ENCODE measurements around the gene PDHB. TPM values are rescaled to one million over a fixed set of nuclear protein-coding genes. Genes with fewer than 3 reads are reported as not detected.
A peak's percentile ranks its signal among the peaks of the same experiment; 100 is the strongest.
"Not testable (repeated sequence)": the region's sequence is repeated elsewhere in the genome, so short reads cannot be mapped to it uniquely, and the experiment has no call there.

The PDHB gene
- total RNA-seq, 2 experiments from 2014 or later: 51.6 to 53.7 TPM

DNA sequence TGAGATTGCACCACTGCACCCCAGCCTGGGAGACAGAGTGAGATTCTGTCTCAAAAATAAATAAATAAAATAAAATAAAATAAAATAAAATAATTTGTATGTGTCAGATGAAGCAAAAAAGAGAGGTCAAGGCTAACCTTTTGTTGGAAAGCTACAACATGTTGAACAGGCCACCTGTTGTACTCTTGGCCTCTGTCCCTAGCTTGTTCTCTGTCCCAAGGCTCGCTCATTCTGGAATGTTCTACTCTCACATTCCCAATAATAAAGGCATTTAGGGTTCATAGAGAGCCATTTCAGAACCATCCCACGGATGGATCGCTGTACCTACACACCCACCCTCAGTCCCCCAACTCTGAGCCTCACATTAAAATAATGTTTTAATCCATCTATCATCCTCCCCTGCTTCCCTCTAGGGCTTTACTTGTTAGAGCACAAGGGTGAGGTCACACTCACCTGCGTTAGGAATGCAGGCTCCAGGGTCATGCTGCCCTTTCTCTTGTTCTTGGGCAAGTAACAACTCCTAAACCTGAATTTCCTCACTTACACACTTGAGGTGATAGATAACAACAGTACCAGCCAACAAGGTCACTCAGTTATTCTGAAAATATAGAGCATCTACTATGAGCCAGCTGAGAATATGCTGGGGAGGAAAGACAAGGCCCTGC lies 33.4 kb upstream of the PDHB start:
- no peak overlapping the region for H3K27ac Mint-ChIP-seq
- DNase-seq: no peak
- intact Hi-C loops (cut with micrococcal nuclease): no loop called here

DNA sequence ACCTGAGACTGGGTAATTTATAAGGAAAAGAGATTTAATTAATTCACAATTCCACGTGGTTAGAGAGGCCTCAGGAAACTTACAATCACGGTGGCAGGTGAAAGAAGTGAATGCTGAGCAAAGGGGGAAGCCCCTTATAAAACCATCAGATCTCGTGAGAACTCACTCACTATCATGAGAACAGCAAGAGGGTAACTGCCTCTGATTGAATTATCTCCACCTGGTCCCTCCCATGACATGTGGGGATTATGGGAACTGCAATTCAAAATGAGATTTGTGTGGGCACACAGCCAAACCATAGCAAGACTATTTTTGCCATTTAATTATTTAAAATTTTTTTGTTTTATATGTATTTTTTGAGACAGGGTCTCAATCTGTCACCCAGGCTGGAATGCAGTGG lies 31.2 kb upstream of the PDHB start:
- intact Hi-C loops (cut with micrococcal nuclease): no loop called here
- CTCF ChIA-PET: interaction anchor here (0.7 to 2.4 kb wide), 4 partner anchors 8 to 508 kb away, joined by 3 to 11 read pairs (median 4); partner anchors contain the start of gene PDHB
- DNase-seq: peak; percentile 59

More for the DNA sequence above, 33.4 kb upstream of the PDHB start:
- H3K9me3 Mint-ChIP-seq: no peaks in the 10 kb centered on the region
- H3K4me1 Mint-ChIP-seq (ENCODE audit: low read depth): peaks cover 29% of the 10 kb centered on the region
- H3K36me3 Mint-ChIP-seq (ENCODE audit: low read depth): no peaks in the 10 kb centered on the region
- peaks cover 3% of the 10 kb centered on the region for H3K27me3 Mint-ChIP-seq (ENCODE audit: low read depth)
- CTCF ChIA-PET: interaction anchor here (1.2 kb wide), 1 partner anchor 38 kb away, joined by 3 read pairs; no protein-coding TSS in a partner anchor
- H3K4me3 Mint-ChIP-seq: no peak overlapping the region

DNA sequence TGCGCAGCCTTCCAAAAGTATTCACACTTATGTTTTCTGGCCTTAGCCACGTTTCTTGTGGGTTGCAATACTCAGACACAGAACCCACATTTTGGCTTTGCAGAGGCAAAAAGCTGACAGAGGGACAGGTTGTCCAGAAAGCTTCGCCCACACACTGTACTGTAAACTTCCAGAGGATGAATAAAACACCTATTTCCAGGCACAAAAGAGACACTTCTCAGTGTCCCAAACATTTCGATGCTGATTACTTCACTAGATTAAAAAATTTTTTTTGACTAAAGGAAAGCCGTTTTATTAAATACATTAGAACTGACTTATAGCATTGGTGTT lies 30.3 kb upstream of the PDHB start:
- Mint-ChIP-seq H3K36me3 (ENCODE audit: low read depth) (no peaks in the 10 kb centered on the region), H3K27ac (peak overlapping the region; percentile 61), H3K4me1 (ENCODE audit: low read depth) (peaks cover 15% of the 10 kb centered on the region), H3K9me3 (no peaks in the 10 kb centered on the region), H3K27me3 (ENCODE audit: low read depth) (peaks cover 3% of the 10 kb centered on the region), H3K4me3 (no peak overlapping the region)
- CTCF ChIA-PET: interaction anchor here (0.6 to 2.4 kb wide), 18 partner anchors 9 to 1933 kb away, joined by 3 to 11 read pairs (median 4); partner anchors contain the start of genes HTD2, KCTD6, PDHB and RPP14
- no peak for DNase-seq
- intact Hi-C loops (cut with micrococcal nuclease): loop anchor here (1.0 to 2.0 kb wide), 7 partner anchors 7 to 166 kb away; partner anchors contain the start of genes HTD2, KCTD6, PDHB and RPP14

More for the DNA sequence above, 31.2 kb upstream of the PDHB start:
- no peaks in the 10 kb centered on the region for H3K9me3 Mint-ChIP-seq
- peaks cover 15% of the 10 kb centered on the region for H3K4me1 Mint-ChIP-seq (ENCODE audit: low read depth)
- H3K4me3 Mint-ChIP-seq: no peak overlapping the region
- no peaks in the 10 kb centered on the region for H3K36me3 Mint-ChIP-seq (ENCODE audit: low read depth)
- no peak overlapping the region for H3K27ac Mint-ChIP-seq
- H3K27me3 Mint-ChIP-seq (ENCODE audit: low read depth): peaks cover 3% of the 10 kb centered on the region

DNA sequence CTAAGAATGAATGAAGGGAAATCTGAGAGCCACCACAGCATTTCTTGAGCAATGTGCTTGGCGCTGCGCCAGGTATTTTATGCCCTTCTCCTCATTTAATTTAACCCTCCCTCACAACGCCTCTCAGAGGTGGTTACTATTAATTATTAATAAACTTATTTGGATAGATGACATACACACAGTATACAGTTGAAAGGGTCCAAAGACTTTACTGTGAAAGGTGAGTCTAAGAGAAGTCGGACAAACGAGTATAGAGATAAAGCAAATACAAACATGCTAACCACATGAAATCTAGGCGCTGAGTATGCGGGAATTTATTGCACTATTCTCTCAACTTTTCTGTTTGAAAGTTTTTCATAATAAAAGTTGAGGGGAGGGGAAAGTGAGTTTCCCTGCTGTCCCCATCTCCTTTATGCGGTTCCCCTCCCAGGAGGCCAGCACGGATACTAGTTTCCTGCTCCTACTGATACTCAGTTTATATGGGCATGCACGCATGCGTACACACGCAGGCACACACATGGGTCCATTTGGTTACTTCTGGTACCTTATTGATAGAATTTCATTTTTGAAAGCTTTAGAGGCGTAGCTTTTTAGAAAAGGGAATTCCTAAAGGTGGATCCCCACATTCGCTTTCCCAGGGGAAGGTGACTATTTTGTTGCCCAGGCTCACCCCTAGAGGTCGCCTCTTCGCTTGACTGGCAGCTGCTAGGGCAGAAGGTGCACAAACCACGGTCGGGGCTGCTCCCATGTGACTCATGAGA lies 29.7 kb upstream of the PDHB start:
- CTCF ChIA-PET: interaction anchor here (0.6 to 2.4 kb wide), 18 partner anchors 10 to 1933 kb away, joined by 3 to 11 read pairs (median 4); partner anchors contain the start of genes HTD2, KCTD6, PDHB and RPP14
- Mint-ChIP-seq H3K27me3 (ENCODE audit: low read depth) (peaks cover 3% of the 10 kb centered on the region), H3K27ac (peak overlapping the region; percentile 61)

DNA sequence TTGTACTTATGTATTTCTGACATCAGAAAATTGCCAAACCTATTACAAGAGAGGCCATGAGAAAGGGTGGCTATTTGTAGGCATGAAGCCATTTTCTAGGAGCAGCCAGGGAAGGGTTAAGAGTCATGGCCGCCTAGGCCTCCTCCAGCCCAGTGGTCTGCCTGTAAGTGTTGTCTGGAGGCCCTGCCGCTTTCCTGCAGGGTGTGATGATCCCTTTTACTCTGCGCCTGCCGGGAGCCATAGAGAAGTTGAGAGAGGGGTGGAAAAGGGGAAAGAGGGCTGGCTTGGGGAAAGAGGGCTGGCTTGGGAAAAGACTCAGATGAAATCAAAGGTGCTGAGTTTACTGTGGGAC lies 29.2 kb upstream of the PDHB start:
- Mint-ChIP-seq H3K27me3 (ENCODE audit: low read depth) (peaks cover 3% of the 10 kb centered on the region), H3K9me3 (no peaks in the 10 kb centered on the region)

More for the DNA sequence above, 29.7 kb upstream of the PDHB start:
- Mint-ChIP-seq H3K4me3 (peak overlapping the region; percentile 16), H3K36me3 (ENCODE audit: low read depth) (no peaks in the 10 kb centered on the region), H3K9me3 (no peaks in the 10 kb centered on the region), H3K4me1 (ENCODE audit: low read depth) (peaks cover 15% of the 10 kb centered on the region)
- intact Hi-C loops (cut with micrococcal nuclease): loop anchor here (1.0 to 2.0 kb wide), 7 partner anchors 8 to 167 kb away; partner anchors contain the start of genes HTD2, KCTD6, PDHB and RPP14
- DNase-seq: peak; percentile 92

DNA sequence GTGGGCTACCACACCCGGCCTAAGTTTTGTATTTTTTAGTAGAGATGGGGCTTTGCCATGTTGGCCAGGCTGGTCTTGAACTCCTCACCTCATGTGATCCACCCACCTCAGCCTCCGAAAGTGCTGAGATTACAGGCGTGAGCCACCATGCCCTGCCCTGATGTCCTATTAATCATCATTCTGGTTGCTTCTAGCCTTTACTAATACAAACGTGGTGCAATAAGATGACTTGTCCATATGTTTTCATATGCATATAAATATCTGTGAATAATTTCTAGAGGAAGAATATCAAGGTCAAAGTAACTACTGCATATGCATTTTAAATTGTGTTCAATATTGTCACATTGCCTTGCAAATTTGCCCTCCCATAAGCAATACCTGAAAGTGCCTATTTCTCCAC lies 25.5 kb upstream of the PDHB start:
- Mint-ChIP-seq H3K27me3 (ENCODE audit: low read depth) (peaks cover 3% of the 10 kb centered on the region), H3K9me3 (peaks cover 18% of the 10 kb centered on the region), H3K36me3 (ENCODE audit: low read depth) (peaks cover 9% of the 10 kb centered on the region), H3K27ac (no peak overlapping the region), H3K4me3 (no peak overlapping the region), H3K4me1 (ENCODE audit: low read depth) (peaks cover 8% of the 10 kb centered on the region)
- intact Hi-C loops (cut with micrococcal nuclease): no loop called here
- CTCF ChIA-PET: interaction anchor here (0.9 kb wide), 1 partner anchor 76 kb away, joined by 3 read pairs; no protein-coding TSS in a partner anchor
- DNase-seq: no peak

More for the DNA sequence above, 29.2 kb upstream of the PDHB start:
- no peaks in the 10 kb centered on the region for H3K36me3 Mint-ChIP-seq (ENCODE audit: low read depth)
- H3K4me3 Mint-ChIP-seq: no peak overlapping the region
- no peak for DNase-seq
- intact Hi-C loops (cut with micrococcal nuclease): loop anchor here (1.0 to 2.0 kb wide), 7 partner anchors 8 to 167 kb away; partner anchors contain the start of genes HTD2, KCTD6, PDHB and RPP14
- CTCF ChIA-PET: no interaction called here
- no peak overlapping the region for H3K27ac Mint-ChIP-seq
- H3K4me1 Mint-ChIP-seq (ENCODE audit: low read depth): peaks cover 15% of the 10 kb centered on the region

DNA sequence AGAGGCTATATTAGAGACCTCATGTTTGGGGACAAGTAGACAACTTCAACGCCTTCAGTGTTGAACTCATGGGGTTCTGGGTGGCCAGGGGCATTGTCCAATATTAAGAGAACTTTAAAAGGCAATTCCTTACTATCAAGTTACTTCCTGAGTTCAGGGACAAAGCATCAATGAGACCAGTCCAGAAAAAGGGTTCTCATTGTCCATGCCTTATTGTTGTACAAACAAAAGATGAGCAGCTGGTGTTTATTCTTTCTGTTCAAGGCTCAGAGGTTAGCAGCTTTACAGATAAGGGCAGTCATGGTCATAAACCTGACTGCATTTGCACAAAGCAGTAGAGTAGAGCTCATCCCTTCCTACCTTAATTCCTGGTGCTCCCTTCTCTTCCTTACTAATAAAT lies 18.5 kb upstream of the PDHB start:
- DNase-seq: no peak
- no peaks in the 10 kb centered on the region for H3K27me3 Mint-ChIP-seq (ENCODE audit: low read depth)
- peaks cover 9% of the 10 kb centered on the region for H3K36me3 Mint-ChIP-seq (ENCODE audit: low read depth)
- intact Hi-C loops (cut with micrococcal nuclease): no loop called here
- no peak overlapping the region for H3K4me3 Mint-ChIP-seq
- peaks cover 26% of the 10 kb centered on the region for H3K9me3 Mint-ChIP-seq
- H3K27ac Mint-ChIP-seq: no peak overlapping the region
- no peaks in the 10 kb centered on the region for H3K4me1 Mint-ChIP-seq (ENCODE audit: low read depth)
- CTCF ChIA-PET: interaction anchor here (2.2 kb wide), 1 partner anchor 12 kb away, joined by 8 read pairs; no protein-coding TSS in a partner anchor

DNA sequence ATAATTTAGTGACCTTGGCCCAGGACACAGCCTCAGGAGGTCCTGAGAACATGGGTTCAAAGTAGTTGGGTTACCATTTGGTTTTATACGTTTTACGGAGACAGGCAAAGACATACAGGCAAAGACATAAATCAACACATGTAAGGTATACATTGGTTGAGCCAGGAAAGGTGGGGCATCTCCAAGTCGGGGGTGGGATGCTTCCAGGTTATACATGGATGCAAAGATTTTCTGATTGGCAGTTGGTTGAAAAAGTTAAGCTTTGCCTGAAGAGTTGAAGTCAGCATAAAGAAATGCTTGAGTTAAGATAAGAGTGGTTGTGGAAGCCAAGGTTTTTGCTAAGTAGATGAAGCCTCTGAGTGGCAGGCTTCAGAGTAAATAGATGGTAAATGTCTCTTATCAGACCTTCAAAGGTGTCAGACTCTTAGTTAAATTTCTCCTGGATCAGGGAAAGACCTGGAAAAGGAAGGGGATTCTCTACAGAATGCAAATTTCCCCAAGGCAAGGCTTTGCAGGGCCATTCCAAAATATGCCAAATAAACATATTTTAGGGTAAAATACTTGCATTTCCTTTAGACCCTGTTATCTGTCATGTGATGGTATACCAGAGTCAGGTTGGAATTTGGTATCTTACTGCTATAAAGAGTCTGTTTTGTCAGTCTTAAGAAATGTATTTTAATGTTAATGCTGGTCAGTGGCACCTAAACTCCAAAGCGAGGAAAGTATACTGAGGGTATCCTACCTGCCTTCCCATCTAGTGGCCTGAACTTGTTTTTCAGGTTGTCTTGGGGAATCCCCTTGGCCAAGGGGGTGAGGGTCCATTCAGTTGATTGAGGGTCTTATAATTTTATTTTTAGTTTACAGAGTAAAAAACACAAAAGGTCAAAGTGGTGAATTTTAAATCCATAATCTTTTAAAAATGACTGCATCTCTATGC lies 8.2 kb upstream of the PDHB start:
- no peaks in the 10 kb centered on the region for H3K27me3 Mint-ChIP-seq (ENCODE audit: low read depth)
- DNase-seq: no peak
- no peak overlapping the region for H3K27ac Mint-ChIP-seq
- no peak overlapping the region for H3K4me3 Mint-ChIP-seq
- H3K36me3 Mint-ChIP-seq (ENCODE audit: low read depth): no peaks in the 10 kb centered on the region
- H3K9me3 Mint-ChIP-seq: no peaks in the 10 kb centered on the region
- H3K4me1 Mint-ChIP-seq (ENCODE audit: low read depth): no peaks in the 10 kb centered on the region
- CTCF ChIA-PET: no interaction called here
- intact Hi-C loops (cut with micrococcal nuclease): no loop called here

DNA sequence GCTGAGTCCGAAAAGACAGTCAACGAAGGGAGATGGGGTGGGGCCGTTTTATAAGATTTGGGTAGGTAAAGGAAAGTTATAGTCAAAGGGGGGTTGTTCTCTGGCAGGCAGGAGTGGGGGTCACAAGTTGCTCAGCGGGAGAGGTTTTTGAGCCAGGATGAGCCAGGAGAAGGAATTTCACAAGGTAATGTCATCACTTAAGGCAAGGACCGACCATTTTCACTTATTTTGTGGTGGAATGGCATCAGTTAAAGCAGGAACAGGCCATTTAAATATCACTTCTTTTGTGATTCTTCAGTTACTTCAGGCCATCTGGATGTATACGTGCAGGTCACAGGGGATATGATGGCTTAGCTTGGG lies 7.3 kb upstream of the PDHB start:
- CTCF ChIA-PET; H3K27me3 Mint-ChIP-seq (ENCODE audit: low read depth); H3K9me3 Mint-ChIP-seq; DNase-seq; H3K36me3 Mint-ChIP-seq (ENCODE audit: low read depth); intact Hi-C loops (cut with micrococcal nuclease); H3K4me1 Mint-ChIP-seq (ENCODE audit: low read depth); H3K4me3 Mint-ChIP-seq; H3K27ac Mint-ChIP-seq: not testable (repeated sequence)

DNA sequence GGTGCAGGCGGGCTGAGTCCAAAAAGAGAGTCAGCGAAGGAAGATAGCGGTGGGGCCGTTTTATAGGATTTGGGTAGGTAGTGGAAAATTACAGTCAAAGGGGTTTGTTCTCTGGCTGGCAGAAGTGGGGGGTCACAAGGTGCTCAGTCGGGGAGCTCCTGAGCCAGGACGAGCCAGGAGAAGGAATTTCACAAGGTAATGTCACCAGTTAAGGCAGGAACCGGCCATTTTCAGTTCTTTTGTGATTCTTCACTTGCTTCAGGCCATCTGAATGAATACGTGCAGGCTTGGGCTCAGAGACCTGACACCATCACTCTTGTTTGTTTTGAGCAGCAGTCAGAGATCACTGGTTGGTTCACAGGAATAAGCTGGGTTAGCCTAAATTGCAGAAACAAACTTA lies 3.6 kb upstream of the PDHB start:
- H3K4me1 Mint-ChIP-seq (ENCODE audit: low read depth): peaks cover 12% of the 10 kb centered on the region
- not testable (repeated sequence) for H3K36me3 Mint-ChIP-seq (ENCODE audit: low read depth); H3K4me3 Mint-ChIP-seq; H3K9me3 Mint-ChIP-seq; DNase-seq; H3K27ac Mint-ChIP-seq; H3K27me3 Mint-ChIP-seq (ENCODE audit: low read depth)
- CTCF ChIA-PET: interaction anchor here (1.0 to 1.2 kb wide), 2 partner anchors 97 to 135 kb away, joined by 3 read pairs; no protein-coding TSS in a partner anchor
- intact Hi-C loops (cut with micrococcal nuclease): loop anchor here (10.0 kb wide), 1 partner anchor 412 kb away; no protein-coding TSS in a partner anchor

DNA sequence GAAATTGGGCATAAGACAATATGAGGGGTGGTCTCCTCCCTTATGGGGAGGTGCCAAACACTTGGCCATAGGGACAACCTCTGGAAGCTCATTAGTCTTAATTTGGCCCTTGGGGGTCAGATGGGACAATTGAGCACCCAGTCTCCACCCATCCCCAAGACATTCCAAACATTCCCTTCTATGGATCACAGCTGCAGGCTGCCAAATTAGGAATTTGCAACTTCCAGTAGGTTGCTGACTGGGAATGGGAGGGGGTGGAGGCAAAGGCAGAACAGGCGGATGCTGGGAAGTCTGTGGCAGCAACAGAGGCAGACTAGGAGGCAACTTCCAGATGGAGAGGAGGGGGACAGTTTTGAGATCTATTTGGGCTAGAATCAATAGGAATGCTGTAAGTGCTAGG lies 1.4 kb upstream of the PDHB start:
- H3K27ac Mint-ChIP-seq: no peak overlapping the region
- H3K4me3 Mint-ChIP-seq: no peak overlapping the region
- CTCF ChIA-PET: interaction anchor here (1.3 kb wide), 1 partner anchor 20 kb away, joined by 4 read pairs; no protein-coding TSS in a partner anchor
- H3K36me3 Mint-ChIP-seq (ENCODE audit: low read depth): peaks cover 5% of the 10 kb centered on the region
- no peaks in the 10 kb centered on the region for H3K9me3 Mint-ChIP-seq
- H3K27me3 Mint-ChIP-seq (ENCODE audit: low read depth): no peaks in the 10 kb centered on the region
- no peak for DNase-seq
- intact Hi-C loops (cut with micrococcal nuclease): loop anchor here (5.0 to 10.0 kb wide), 2 partner anchors 198 to 410 kb away; partner anchors contain the start of gene ABHD6
- H3K4me1 Mint-ChIP-seq (ENCODE audit: low read depth): peaks cover 18% of the 10 kb centered on the region

Data from activated naive CD4-positive, alpha-beta T cell treated with anti-CD3 and anti-CD28 coated beads for 36 hours (primary cell).